Measurements from ENCODE around the gene ANP32E. TPM values are rescaled to one million over a fixed set of nuclear protein-coding genes. Genes with fewer than 3 reads are reported as not detected.
A peak's percentile ranks its signal among the peaks of the same experiment; 100 is the strongest.

Gene ANP32E
- total RNA-seq, 1 donor from 2014 or later, result 71.9 TPM

GRCh38 chr1:150280138-150280707, 44.3 kb upstream of the ANP32E start:
- Mint-ChIP-seq H3K27me3 (peaks cover 16% of the 10 kb centered on the region), H3K4me3 (peak overlapping the region; percentile 56), H3K9me3 (no peaks in the 10 kb centered on the region), H3K27ac (no peak overlapping the region), H3K4me1 (ENCODE audit: unreplicated experiment) (peaks cover 22% of the 10 kb centered on the region), H3K36me3 (peaks cover 5% of the 10 kb centered on the region)
- TF ChIP-seq CTCF (conservative IDR thresholded peaks at IDR 0.05), result no peak
- no peak for DNase-seq (ENCODE audit: extremely low spot score, unreplicated experiment)

GRCh38 chr1:150273311-150273710, 37.4 kb upstream of the ANP32E start:
- no peak for DNase-seq (ENCODE audit: extremely low spot score, unreplicated experiment)
- peaks cover 30% of the 10 kb centered on the region for H3K4me1 Mint-ChIP-seq (ENCODE audit: unreplicated experiment)
- no peak for TF ChIP-seq CTCF (conservative IDR thresholded peaks at IDR 0.05)
- peaks cover 1% of the 10 kb centered on the region for H3K27me3 Mint-ChIP-seq
- peaks cover 6% of the 10 kb centered on the region for H3K36me3 Mint-ChIP-seq
- H3K9me3 Mint-ChIP-seq, result no peaks in the 10 kb centered on the region
- no peak overlapping the region for H3K27ac Mint-ChIP-seq
- peak overlapping the region; percentile 84 for H3K4me3 Mint-ChIP-seq

- no peaks in the 10 kb centered on the region for H3K9me3 Mint-ChIP-seq
- no peak for TF ChIP-seq CTCF (conservative IDR thresholded peaks at IDR 0.05)
Measured at GRCh38 chr1:150271291-150271959, 35.5 kb upstream of the ANP32E start.

GRCh38 chr1:150269451-150269850, 33.5 kb upstream of the ANP32E start:
- H3K27me3 Mint-ChIP-seq, result no peaks in the 10 kb centered on the region
- H3K27ac Mint-ChIP-seq, result peak overlapping the region; percentile 91
- peaks cover 12% of the 10 kb centered on the region for H3K36me3 Mint-ChIP-seq
- peaks cover 37% of the 10 kb centered on the region for H3K4me1 Mint-ChIP-seq (ENCODE audit: unreplicated experiment)
- H3K4me3 Mint-ChIP-seq, result peak overlapping the region; percentile 96
- DNase-seq (ENCODE audit: extremely low spot score, unreplicated experiment), result no peak
- TF ChIP-seq CTCF (conservative IDR thresholded peaks at IDR 0.05), result no peak
- no peaks in the 10 kb centered on the region for H3K9me3 Mint-ChIP-seq

More at GRCh38 chr1:150271291-150271959, 35.5 kb upstream of the ANP32E start:
- Mint-ChIP-seq H3K36me3 (peaks cover 8% of the 10 kb centered on the region), H3K4me3 (peak overlapping the region; percentile 84), H3K4me1 (ENCODE audit: unreplicated experiment) (peaks cover 37% of the 10 kb centered on the region), H3K27ac (no peak overlapping the region), H3K27me3 (no peaks in the 10 kb centered on the region)
- DNase-seq (ENCODE audit: extremely low spot score, unreplicated experiment), result no peak

GRCh38 chr1:150268705-150269403, 32.9 kb upstream of the ANP32E start, which contains the start of gene APH1A:
TSS of gene APH1A (minus strand) at chr1:150269016. CDS start at chr1:150268810, 206 bp downstream.
- Mint-ChIP-seq H3K27ac (peak within 1 kb of the TSS; percentile 91), H3K27me3 (no peaks in the 10 kb centered on the region), H3K9me3 (no peaks in the 10 kb centered on the region), H3K4me1 (ENCODE audit: unreplicated experiment) (peaks cover 36% of the 10 kb centered on the region), H3K4me3 (peak within 1 kb of the TSS; percentile 96), H3K36me3 (peaks cover 13% of the 10 kb centered on the region)
- TF ChIP-seq CTCF (conservative IDR thresholded peaks at IDR 0.05), result no peak
- DNase-seq (ENCODE audit: extremely low spot score, unreplicated experiment), result peak; percentile 96

All from type B pancreatic cell (in vitro differentiated cells).